ENCODE measurements around the gene EFNA2. TPM values are rescaled to one million over a fixed set of nuclear protein-coding genes. Genes with fewer than 3 reads are reported as not detected.

Gene EFNA2
- total and polyA plus RNA-seq, 2 experiments from 2014 or later = 0.34 to 13.0 TPM

DNA sequence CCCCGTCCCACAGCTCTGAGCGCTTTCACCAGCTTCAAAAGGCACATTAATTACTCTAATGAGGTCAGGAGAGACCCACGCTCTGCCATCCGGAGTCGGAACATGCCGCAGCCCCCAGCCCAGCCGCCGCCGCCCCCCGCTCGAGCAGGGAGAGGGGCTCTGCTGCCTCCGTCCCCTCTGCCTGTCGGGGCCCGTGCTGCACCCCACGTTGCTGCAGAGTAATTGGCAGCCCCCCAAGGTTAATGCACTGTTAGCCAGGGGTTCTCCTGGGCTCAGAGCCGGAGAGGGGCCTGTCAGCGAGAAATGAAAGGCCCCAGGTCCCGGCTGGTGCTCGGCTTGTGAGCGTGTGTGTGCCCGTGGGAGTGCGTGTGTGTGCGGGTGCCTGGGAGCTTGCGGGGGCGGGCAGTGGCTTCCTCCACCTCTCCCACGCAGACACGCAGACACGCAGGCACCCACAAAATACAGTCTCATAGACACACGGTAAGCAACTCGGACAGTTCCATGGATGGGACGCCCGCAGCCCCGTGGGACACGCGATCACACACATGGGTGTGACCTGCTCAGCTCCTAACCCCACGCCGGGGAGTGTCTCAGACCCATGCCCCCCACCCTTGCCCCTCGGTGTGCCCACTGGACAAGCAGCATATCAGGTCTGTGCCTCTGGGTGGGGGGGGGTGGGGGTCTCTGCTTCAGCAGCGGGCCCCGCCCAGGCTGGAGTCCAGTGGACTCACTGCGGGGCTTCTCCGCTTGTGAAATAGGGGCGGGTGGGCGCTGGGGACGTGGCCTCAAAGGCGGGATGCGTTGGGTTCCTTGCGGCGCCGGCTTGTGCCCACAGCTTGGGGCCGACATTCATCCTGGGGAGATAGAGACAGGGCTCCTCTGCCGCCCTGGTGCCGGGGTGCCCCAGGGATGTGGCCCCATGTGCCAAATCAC, 4.8 kb upstream of the EFNA2 start:
- Histone ChIP-seq H3K9me3 (ENCODE audit: low read depth) (no peaks in the 10 kb centered on the region), H3K4me1 (ENCODE audit: low read depth) (no peaks in the 10 kb centered on the region), H3K27me3 (no peaks in the 10 kb centered on the region), H3K36me3 (peaks cover 3% of the 10 kb centered on the region), H3K4me3 (no peak overlapping the region), H3K27ac (no peak overlapping the region)
- no peak for DNase-seq (ENCODE audit: low read depth in 1 of 2, low spot score in 1 of 2)
- TF ChIP-seq, protein P1, sequence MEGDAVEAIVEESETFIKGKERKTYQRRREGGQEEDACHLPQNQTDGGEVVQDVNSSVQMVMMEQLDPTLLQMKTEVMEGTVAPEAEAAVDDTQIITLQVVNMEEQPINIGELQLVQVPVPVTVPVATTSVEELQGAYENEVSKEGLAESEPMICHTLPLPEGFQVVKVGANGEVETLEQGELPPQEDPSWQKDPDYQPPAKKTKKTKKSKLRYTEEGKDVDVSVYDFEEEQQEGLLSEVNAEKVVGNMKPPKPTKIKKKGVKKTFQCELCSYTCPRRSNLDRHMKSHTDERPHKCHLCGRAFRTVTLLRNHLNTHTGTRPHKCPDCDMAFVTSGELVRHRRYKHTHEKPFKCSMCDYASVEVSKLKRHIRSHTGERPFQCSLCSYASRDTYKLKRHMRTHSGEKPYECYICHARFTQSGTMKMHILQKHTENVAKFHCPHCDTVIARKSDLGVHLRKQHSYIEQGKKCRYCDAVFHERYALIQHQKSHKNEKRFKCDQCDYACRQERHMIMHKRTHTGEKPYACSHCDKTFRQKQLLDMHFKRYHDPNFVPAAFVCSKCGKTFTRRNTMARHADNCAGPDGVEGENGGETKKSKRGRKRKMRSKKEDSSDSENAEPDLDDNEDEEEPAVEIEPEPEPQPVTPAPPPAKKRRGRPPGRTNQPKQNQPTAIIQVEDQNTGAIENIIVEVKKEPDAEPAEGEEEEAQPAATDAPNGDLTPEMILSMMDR (IDR thresholded peaks at IDR 0.05; ENCODE audit: low read depth, low read length) = no peak

DNA sequence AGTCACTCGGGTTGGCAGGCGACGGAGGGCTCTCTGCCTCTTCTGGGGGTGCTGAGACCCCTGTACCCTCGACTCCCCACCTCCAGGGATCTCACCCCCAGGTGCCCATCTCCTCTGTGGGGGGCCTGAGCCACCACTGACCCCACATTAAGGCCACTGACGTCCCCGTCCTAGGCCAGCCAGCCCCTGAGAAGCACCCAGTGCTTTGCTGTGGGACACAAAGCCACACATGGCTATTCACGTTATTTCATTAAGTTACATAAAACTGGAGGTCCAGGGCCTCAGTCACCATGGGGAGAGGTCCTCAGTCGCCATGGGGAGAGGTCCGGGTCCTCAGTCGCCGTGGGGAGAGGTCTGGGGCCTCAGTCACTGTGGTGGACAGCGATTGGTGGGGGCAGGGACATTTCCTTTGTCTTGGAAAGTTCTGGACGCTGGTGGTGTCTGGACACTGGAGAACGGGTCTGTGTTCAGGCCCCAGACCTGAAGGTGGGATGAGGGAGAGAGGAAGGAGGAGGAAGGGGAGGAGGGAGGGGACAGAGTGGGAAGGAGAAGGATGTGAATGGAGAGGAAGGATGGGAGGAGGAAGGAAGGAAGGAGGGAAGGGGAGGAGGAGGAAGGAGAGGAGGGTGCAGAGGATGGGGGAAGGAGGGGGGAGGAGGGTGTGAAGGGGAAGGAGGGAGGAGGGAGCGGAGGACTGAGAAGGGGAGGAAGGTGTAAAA, 3.9 kb upstream of the EFNA2 start:
- Histone ChIP-seq H3K27me3 (no peaks in the 10 kb centered on the region), H3K4me1 (ENCODE audit: low read depth) (no peaks in the 10 kb centered on the region), H3K4me3 (no peak overlapping the region), H3K36me3 (peaks cover 3% of the 10 kb centered on the region), H3K27ac (no peak overlapping the region), H3K9me3 (ENCODE audit: low read depth) (no peaks in the 10 kb centered on the region)
- no peak for DNase-seq (ENCODE audit: low read depth in 1 of 2, low spot score in 1 of 2)
- TF ChIP-seq, protein P1 (IDR thresholded peaks at IDR 0.05; ENCODE audit: low read depth, low read length) = no peak

DNA sequence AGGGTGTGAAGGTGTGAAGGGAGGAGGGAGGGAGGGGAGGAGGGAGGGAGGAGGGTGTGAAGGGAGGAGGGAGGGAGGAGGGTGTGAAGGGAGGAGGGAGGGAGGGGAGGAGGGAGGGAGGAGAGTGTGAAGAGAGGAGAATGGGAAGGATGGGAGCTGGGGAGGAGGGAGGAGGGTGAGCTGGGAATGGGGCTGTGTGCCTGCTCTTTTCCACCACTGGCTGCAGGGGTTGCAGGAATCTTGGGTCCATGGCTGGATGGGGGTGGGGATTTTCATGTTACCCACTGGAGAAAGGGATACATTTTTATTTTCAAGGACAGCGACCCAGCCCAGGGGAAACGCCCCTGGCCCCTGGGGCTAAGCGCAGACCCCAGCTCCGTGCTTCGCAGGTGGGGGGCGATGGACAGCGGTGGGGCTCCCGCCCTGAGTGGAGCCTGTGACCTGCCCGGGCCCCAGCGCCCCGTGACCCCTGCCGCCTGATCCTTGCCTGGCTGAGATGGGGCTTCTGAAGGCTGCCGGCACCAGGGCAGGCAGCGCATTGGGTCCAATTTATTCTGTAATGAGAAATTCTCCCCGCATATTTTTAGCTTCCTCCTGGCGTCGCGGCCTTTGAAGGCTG, 3.0 kb upstream of the EFNA2 start:
- H3K27me3 ChIP-seq = no peaks in the 10 kb centered on the region
- no peaks in the 10 kb centered on the region for H3K9me3 ChIP-seq (ENCODE audit: low read depth)
- no peak overlapping the region for H3K27ac ChIP-seq
- no peaks in the 10 kb centered on the region for H3K4me1 ChIP-seq (ENCODE audit: low read depth)
- DNase-seq (ENCODE audit: low read depth in 1 of 2, low spot score in 1 of 2) = no peak
- no peak overlapping the region for H3K4me3 ChIP-seq
- H3K36me3 ChIP-seq = peaks cover 3% of the 10 kb centered on the region
- TF ChIP-seq, protein P1 (IDR thresholded peaks at IDR 0.05; ENCODE audit: low read depth, low read length) = no peak

DNA sequence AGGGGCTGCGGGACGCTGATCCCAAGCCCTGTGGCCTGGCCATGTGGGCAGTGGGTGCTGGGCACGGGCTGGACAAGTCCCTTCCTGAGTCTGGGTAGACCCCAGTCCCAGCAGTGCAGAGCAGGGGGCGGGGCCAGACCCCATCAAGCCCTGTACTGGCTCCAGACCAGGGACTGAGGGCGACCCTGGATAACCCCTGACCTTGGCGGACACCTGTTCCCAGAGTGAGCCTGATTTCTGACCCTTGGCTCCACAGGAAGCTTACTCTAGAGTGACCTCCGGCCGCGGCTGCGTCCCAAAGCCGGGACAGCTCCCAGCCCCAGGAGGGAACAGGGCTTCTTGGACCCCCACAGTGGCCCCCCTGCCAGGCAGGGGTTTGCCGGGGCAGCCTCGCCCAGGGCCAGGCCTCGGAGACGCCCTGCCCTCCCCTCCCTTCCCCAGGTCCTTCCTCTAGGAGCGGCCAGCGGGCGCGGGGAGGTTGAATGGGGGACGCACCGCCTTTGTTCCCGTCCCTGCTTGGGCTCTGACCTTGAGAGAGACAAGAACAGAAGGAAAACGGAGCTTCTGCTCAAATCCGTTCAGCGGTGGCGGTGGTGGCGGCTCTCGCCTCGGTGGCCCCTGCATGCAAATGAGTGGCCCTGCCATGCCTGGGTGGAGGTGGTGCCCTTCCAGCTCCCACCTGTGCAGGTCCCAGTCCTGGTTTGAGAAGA, 2.3 kb upstream of the EFNA2 start:
- H3K27me3 ChIP-seq = no peaks in the 10 kb centered on the region

More for the DNA sequence above, 2.3 kb upstream of the EFNA2 start:
- H3K9me3 ChIP-seq (ENCODE audit: low read depth) = no peaks in the 10 kb centered on the region
- peaks cover 3% of the 10 kb centered on the region for H3K36me3 ChIP-seq
- TF ChIP-seq, protein P1 (IDR thresholded peaks at IDR 0.05; ENCODE audit: low read depth, low read length) = no peak
- H3K27ac ChIP-seq = no peak overlapping the region
- H3K4me1 ChIP-seq (ENCODE audit: low read depth) = no peaks in the 10 kb centered on the region
- DNase-seq (ENCODE audit: low read depth in 1 of 2, low spot score in 1 of 2) = no peak
- no peak overlapping the region for H3K4me3 ChIP-seq
